Raji (cell line): ENCODE measurements around the gene DDX52.

Experiments used
- POLR2A ChIP-seq: IDR thresholded peaks from 2 replicates; pipeline ENCODE4 v1.6.1; 2011; ENCODE audit warnings: low read depth, low read length, control low read depth; ENCODE audit not compliant: insufficient read depth

DDX52 gene, protein sequence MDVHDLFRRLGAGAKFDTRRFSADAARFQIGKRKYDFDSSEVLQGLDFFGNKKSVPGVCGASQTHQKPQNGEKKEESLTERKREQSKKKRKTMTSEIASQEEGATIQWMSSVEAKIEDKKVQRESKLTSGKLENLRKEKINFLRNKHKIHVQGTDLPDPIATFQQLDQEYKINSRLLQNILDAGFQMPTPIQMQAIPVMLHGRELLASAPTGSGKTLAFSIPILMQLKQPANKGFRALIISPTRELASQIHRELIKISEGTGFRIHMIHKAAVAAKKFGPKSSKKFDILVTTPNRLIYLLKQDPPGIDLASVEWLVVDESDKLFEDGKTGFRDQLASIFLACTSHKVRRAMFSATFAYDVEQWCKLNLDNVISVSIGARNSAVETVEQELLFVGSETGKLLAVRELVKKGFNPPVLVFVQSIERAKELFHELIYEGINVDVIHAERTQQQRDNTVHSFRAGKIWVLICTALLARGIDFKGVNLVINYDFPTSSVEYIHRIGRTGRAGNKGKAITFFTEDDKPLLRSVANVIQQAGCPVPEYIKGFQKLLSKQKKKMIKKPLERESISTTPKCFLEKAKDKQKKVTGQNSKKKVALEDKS

DNA sequence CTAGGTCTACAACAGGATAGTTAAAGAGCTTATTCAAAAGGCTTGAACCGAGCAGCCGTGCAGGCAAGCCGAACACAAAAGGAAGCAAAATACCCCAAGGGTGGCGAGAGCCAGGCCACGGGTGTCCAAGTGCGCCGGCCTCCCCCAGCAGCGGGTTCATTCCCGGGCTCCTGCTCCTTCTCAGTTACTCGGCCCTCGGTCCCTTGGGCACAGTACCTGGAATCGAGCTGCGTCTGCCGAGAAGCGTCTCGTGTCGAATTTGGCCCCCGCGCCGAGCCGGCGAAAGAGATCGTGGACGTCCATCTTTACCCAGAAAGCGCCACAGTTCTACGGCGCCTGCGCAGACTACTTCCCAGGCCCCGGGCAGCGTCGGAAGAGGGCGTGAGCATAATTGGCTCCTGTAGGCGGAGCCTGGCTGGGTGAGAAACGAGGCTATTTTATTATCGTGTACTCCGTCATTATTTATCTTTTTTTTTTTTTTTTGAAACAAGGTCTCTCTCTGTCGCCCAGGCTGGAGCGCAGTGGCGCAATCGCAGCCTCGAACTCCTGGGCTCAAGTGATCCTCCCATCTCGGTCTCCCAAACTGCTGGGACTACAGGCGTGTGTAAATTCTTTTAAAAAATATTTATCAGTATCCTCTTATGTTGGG, at the start of gene DDX52:
DDX52 (minus strand) TSS at position 329 of the 649 bp plus-strand sequence; CDS start at position 303, 26 bp downstream.
- peak; percentile 83 for TF ChIP-seq POLR2A

DNA sequence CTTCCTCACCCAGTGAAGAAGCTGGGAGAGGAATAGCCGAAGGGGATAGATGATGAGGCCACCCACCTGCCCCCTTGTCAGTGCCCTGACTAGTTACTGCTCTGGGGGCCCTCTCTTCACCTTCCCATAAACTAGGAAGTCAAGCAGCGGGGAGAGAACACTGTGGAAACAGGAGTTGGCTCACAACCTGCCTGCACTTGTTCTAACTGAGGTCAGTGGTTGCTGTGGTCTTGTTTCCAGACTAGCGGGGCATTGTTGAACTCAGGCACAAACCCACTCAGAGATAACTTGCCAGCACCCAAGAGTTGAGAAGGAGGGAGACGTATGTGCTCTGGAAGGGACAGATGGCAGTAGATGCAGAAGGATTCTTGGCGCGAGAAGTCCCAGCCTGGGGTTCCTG, 48.6 kb upstream of the DDX52 start:
- TF ChIP-seq POLR2A = no peak

DNA sequence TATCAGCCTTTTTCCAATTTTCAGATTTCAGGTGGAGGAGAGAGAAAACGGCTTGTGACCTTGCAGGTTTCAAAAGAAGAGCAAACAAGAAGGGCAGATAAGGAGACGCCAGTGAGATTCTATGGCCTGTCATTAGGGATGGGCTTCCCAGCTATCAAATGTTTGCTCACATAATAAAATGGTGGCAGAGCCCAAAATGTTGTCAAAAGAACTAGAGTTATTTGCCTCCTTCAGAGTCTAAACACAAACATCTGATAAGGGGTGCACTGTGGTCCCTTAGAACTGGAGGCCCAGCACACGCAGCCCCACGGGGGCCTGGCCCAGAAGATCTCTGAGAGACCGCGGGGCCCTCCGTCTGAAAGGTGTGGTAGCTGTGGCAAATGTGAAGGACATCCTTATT, 46.1 kb upstream of the DDX52 start:
- no peak for TF ChIP-seq POLR2A

DNA sequence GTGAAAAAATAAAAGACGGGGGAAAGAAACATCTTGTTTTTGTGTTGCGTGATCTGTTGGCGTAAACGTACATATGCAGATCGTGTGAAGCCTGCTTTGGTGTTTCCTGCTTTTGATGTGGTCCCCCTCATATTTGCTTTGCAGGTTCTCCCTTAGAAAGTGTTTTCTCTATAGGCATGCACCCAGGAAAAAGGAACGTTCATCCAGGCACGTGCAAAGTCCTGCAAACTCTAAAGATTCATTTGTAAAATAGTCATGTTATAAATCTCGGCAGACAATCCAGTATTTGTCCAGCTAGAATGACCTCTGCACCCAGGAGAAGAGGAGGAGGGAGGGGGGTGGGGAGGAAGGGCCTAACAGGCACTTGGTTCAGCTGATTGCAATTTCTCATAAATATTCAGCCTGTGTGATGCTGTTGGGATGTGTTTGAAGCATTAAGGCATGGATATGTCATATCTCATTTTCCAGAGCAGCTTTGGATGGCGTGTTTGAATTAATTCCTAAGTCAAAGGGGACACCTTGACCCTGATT, 40.3 kb upstream of the DDX52 start:
- TF ChIP-seq POLR2A = no peak

DNA sequence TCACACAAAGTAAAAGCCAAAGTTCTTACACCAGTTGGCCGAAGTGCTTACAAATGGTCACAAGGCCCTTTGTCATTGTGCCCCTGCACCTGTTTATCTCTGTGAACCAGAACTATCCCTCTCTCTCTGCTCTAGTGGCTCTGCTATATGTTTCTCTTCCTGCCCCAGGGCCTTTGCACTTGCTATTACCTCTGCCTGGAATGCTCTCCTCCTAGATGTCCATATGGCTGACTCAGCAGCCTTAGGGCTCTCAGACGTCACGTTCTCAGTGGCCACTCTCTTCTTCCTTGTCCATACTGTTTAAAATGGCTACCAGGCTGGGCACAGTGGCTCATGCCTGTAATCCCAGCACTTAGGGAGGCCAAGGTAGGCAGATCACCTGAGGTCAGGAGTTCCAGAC, 38.8 kb upstream of the DDX52 start:
- no peak for TF ChIP-seq POLR2A

DNA sequence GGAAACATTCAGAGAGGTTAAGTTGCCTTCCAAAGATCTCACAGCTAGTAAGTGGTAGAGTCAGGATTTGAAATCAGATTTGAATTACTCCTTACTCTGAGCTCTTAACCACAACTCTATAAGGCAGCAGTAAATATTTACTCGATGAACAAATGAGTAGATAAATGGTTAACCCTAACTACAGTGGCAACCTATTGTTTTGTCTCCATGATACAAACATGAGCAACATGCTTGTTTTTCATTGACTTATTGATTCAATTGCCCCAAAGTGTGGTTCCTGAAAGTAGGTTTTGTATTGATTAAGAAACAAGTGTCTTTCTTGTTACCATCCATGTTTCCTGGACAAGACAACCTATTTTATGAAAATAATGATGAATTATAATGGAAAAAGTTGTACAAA, 34.8 kb upstream of the DDX52 start:
- TF ChIP-seq POLR2A = no peak

DNA sequence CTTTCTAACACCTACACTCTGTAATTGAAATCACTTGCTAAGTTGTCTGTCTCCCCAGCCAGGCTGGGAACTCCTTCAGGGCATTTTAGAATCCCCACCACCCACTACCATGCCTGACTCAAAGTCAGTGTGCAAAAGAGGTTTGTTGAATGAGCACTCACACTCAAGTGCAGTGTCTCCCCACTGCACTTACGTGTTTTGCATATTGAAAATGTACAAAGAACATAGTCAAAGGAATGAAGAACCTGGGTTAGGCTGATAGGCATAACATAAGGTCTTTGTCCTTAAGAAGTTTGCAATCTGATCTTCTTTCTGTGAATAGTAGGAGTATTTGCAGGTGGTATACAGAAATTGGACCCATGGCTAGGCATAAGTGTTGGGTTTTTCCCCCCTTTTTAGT, 33.8 kb upstream of the DDX52 start:
- TF ChIP-seq POLR2A = no peak

DNA sequence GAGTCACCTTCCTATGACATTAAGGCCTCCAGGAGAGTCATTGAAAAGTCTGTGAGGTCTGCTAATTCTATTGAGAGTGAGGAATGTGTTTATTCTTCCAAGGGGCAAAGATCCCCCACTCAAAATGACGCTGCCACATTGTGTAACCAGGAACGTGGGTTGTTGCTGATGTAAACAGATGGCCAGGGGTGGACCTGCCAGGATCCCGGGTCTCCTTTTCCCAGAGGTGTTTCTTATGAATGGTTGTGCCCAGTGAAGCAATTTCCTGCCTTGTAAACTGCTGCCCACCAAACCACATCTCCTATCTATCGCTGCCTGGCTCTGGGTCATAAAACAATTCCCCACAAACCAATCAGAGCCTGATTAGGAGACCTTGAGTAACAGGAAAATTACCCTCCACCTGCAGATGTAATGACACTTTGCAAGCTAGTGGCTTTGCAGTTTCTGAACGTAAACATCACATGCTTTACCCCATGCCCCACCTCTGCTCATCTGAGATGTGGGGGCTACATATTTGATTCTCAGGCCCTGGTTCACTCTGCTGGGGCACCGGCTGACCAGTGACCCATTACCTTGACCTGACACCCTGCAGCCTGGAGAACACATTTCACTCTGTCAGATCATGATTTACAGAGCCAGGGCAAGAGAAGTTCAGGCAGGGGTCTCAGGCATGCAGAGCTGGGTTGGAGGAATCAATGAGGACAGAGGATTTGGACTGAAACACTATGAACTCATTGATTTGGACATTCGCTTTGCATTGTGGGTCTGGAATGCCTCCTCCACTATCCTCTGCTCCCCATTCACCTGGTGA, 33.1 kb upstream of the DDX52 start:
- TF ChIP-seq POLR2A = no peak

DNA sequence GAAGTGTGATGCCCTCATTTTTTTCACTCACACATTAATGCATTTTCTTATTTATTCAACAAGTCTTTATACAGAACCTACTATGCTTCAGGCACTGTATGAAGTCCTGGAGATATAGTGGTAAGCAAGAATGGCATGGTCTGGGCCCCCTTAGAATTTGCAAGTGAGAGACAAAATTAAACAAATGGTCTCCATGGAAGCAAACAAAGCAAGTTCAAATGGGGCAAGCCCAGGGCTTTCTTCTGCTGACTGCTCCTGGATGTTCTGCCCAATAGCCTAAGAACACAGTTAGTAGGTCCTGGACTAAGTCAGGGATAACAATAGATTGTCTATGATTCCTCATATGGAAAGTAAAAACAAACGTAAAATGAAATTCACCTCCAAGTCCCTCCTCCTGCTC, 31.3 kb upstream of the DDX52 start:
- no peak for TF ChIP-seq POLR2A

DNA sequence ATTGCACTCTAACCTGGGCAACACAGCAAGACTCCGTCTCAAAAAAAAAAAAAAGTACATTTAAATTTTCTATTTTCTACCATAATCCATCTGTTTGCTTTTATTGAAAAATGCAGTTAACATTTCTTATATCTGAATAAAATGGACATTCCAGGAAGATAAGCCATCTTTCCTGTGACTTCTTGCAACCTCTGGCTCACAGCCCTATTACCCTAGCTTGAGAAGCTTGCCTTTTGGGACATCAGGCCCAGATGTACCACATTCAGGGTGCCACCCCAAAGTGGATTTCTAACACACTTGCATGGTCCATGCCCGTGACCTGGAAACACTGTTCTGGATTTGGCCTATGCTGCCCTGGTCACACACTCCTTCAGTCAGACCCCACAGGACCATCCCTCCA, 30.1 kb upstream of the DDX52 start:
- TF ChIP-seq POLR2A = no peak

DNA sequence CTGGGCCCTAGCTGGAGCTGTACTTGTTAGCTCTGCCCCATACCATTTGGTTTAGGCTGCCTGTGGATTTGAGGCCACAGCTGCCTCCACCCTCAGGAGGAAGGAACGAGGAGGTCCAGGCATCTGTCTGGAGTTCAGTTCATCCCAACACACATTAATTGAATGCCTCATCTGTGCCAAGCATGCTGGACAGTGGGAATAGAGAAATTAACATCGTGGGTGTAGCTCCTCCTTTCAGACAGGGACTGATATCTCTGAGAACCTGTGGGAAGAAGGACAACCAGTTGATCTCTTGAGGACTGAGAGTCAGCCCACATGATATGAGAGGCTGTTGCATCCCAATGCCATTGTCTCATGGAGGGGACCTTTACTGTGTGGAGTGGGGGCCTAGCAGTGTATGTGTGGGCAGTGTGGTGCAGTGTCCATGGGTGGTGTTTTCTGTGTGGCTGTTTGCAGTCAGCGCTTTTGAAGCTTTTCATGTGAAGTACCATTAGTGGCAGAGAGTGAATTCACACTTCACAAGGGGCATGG, 29.4 kb upstream of the DDX52 start:
- TF ChIP-seq POLR2A = no peak

DNA sequence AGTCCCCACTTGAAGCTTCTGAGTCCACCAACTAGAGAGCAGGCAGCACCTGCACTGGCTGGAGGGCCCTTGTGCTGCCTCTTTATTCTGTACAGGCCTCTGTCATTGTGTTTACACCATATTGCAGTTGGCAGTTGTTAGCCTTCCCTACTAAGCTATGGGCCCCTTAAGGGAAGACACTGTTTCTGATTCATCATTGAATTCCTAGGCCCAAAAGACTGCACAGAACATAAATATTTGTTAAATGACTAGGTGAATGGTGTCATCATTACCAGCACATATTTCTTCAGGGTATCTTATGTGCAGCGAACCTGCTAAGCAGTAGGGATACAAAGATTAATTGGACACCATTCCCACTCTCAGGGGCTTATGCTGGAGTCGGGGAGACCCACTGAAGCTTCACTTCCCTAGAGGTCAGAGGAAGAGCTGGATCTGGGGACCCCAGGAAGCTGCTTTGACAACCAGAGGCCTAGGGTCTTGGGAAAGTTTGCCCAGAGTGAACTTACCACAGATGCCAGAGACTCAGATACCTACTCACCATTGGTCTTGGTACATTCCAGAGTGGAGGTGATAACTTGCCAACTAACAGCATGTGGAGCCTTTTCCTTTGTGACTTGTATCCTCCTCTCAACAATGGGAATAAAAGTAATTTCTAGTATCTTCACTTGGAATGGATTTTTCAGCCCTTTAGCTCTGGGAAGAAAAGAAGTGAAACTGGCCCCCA, 28.7 kb upstream of the DDX52 start:
- TF ChIP-seq POLR2A = no peak

DNA sequence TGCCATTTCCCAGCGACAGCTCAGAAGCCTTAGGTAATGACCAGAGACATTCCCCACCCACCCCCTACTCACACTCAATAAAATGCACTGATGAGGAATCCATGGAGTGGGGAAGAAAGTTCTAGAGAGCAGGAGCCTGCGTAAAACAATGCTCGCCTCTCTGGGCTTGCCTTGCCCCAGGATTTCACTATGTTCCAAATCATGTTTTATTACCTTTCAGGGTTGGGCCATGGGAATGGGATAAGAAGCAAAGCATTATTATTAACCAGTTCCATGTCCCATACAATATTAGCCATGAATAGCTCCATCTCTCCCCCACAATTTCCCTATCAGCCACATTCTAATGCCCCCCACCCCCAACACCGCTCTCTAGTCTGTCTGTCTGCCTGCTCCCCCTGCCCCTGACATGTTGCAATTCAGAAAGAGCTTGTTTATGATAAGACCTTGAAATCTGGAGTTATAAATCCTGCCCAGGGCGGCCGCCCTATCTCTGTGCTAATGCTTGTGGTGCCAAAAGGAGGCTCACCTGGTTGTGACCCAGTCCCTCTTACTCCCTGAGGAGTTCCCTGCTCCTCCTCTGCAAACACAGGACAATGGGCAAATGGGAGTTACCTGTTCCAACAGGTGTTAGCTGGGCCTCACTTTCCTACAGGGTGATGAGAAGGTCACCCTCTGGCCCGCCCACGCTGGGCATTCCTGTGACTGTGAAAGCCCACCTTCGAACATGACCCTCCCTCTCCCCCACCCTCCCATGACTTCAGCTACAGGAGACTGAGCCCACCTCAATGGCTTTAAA, 28.0 kb upstream of the DDX52 start:
- TF ChIP-seq POLR2A = no peak

DNA sequence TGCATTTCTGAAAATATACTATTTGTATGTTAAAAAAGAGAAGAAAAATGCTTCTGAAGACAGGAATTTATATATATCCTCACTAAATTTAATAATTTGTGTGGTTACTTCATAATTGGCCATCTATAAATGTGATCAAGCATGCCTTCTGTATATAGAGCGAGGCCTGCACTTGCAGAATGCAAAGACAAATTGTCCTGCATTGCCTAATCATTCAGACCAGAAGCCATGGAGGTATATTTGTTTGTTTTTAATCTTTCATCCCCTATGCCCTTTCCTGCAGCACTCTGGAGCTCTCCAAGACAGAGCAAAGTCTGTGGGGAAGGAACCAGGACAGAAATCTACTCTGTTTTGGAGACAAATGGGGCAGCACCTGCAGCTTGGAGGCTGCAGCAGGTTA, 23.8 kb upstream of the DDX52 start:
- no peak for TF ChIP-seq POLR2A

DNA sequence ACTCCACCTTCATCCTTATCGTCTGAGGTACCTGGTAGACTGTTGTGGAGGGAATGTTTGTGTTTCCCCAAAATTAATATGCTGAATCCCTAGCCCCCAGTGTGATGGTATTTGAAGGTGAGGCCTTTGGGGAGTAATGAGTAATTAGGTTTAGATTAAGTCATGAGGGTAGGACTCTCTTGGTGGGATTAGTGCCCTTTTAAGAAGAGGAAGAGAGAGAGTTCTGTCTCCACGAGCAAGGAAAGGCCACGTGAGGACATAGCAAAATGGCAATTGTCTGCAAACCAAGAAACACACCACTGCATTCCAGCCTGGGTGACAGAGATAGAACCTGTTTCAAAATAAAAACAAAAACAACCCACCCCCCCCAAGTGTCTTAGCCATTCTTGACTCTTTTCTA, 21.0 kb upstream of the DDX52 start:
- no peak for TF ChIP-seq POLR2A
